HepG2 (cell line): ENCODE measurements around the gene ZNF148.

ENCODE experiments used
- EZH2 ChIP-seq: conservative IDR thresholded peaks from 2 replicates; pipeline ENCODE4 v1.6.1; 2012; ENCODE audit warnings: mild to moderate bottlenecking, low read depth, low read length, moderate library complexity
- SRF ChIP-seq: IDR thresholded peaks from 2 replicates; pipeline ENCODE4 v1.6.1; 2011; ENCODE audit warnings: mild to moderate bottlenecking, low read depth, low read length, moderate library complexity
- TARDBP ChIP-seq: sonication (generic); formaldehyde crosslinking; IDR thresholded peaks from 2 replicates; pipeline ENCODE4 v1.8.0; 2022; ENCODE audit warnings: mild to moderate bottlenecking, missing genetic modification reagents
- TRIM24 ChIP-seq: sonication (generic); formaldehyde crosslinking; IDR thresholded peaks from 2 replicates; pipeline ENCODE4 v1.8.0; 2022; ENCODE audit warnings: mild to moderate bottlenecking, missing genetic modification reagents
- ZFP41 ChIP-seq: sonication (generic); formaldehyde crosslinking; IDR thresholded peaks from 2 replicates; pipeline ENCODE4 v1.4.0; 2020; ENCODE audit warnings: mild to moderate bottlenecking, missing genetic modification reagents, borderline replicate concordance
- TF ChIP-seq, protein P1 (sequence below): sonication (generic); formaldehyde crosslinking; IDR thresholded peaks from 2 replicates; pipeline ENCODE4 v1.5.0; 2020; ENCODE audit warnings: mild to moderate bottlenecking, missing genetic modification reagents, moderate library complexity
- TF ChIP-seq, protein P2 (sequence below): sonication (generic); formaldehyde crosslinking; IDR thresholded peaks from 2 replicates; pipeline ENCODE4 v1.4.0; 2020; ENCODE audit warnings: missing genetic modification reagents, borderline replicate concordance

DNA sequence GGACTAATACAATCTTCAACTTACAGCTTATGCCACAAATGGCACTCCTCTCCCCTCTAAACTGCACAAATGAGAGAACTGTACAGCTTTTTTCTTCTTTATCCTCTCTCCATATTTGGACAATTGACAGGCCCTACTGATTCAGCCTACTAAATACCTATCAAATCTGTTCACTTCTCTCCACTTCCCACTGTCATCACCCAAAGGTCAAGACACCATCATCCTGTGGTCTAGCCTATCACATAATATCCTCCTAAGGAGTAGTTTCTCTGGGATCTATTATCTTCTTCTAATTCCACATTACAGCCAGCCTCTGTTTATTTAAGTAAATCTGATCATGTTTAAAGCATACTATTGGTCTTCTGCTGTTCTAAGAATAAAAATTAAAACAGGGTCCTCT lies 129.6 kb downstream of the ZNF148 start:
- TF ChIP-seq SRF (no peak), EZH2 (no peak), TARDBP (no peak), ZFP41 (CRISPR knock-in tag) (no peak), TRIM24 (CRISPR knock-in tag) (no peak)
- TF ChIP-seq, protein P1, sequence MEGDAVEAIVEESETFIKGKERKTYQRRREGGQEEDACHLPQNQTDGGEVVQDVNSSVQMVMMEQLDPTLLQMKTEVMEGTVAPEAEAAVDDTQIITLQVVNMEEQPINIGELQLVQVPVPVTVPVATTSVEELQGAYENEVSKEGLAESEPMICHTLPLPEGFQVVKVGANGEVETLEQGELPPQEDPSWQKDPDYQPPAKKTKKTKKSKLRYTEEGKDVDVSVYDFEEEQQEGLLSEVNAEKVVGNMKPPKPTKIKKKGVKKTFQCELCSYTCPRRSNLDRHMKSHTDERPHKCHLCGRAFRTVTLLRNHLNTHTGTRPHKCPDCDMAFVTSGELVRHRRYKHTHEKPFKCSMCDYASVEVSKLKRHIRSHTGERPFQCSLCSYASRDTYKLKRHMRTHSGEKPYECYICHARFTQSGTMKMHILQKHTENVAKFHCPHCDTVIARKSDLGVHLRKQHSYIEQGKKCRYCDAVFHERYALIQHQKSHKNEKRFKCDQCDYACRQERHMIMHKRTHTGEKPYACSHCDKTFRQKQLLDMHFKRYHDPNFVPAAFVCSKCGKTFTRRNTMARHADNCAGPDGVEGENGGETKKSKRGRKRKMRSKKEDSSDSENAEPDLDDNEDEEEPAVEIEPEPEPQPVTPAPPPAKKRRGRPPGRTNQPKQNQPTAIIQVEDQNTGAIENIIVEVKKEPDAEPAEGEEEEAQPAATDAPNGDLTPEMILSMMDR (CRISPR knock-in tag): no peak
- TF ChIP-seq, protein P2, sequence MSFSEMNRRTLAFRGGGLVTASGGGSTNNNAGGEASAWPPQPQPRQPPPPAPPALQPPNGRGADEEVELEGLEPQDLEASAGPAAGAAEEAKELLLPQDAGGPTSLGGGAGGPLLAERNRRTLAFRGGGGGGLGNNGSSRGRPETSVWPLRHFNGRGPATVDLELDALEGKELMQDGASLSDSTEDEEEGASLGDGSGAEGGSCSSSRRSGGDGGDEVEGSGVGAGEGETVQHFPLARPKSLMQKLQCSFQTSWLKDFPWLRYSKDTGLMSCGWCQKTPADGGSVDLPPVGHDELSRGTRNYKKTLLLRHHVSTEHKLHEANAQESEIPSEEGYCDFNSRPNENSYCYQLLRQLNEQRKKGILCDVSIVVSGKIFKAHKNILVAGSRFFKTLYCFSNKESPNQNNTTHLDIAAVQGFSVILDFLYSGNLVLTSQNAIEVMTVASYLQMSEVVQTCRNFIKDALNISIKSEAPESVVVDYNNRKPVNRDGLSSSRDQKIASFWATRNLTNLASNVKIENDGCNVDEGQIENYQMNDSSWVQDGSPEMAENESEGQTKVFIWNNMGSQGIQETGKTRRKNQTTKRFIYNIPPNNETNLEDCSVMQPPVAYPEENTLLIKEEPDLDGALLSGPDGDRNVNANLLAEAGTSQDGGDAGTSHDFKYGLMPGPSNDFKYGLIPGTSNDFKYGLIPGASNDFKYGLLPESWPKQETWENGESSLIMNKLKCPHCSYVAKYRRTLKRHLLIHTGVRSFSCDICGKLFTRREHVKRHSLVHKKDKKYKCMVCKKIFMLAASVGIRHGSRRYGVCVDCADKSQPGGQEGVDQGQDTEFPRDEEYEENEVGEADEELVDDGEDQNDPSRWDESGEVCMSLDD: no peak
